GM23338 (cell line): Measurements from ENCODE around the gene RASA3. TPM values are rescaled to one million over a fixed set of nuclear protein-coding genes. Genes with fewer than 3 reads are reported as not detected.
A peak's percentile ranks its signal among the peaks of the same experiment; 100 is the strongest.

ENCODE experiments used
- ATAC-seq: fragments of 200-7000 bp; cut with Tn5 transposase; 3 replicates; pipeline ENCODE4 v1.9.1; 2020
- DNase-seq: peaks from one replicate; pipeline ENCODE4 v3.0.0-alpha.2; 2015; ENCODE audit warnings: low spot score
- H2AFZ ChIP-seq: fragments of 200-600 bp; sonication (generic); 2 replicates; pipeline ENCODE4 v1.8.0; 2016; ENCODE audit warnings: antibody characterized with exemption, mild to moderate bottlenecking, moderate library complexity
- H3F3A ChIP-seq: fragments of 200-600 bp; sonication (generic); replicated peaks from 2 replicates; pipeline ENCODE4 v1.8.0; 2017; ENCODE audit warnings: antibody characterized with exemption, mixed run types, low read depth
- H3K27ac ChIP-seq: fragments of 200-600 bp; sonication (generic); 2 replicates; pipeline ENCODE4 v1.6.1; 2016; ENCODE audit warnings: low read depth
- H3K27me3 ChIP-seq: fragments of 200-600 bp; sonication (generic); 2 replicates; pipeline ENCODE4 v1.8.0; 2016; ENCODE audit warnings: mild to moderate bottlenecking, mixed run types, moderate library complexity; ENCODE audit not compliant: insufficient read depth
- H3K36me3 ChIP-seq: fragments of 200-600 bp; sonication (generic); 2 replicates; pipeline ENCODE4 v1.8.0; 2016; ENCODE audit warnings: mild to moderate bottlenecking; ENCODE audit not compliant: insufficient read depth
- H3K4me1 ChIP-seq: fragments of 200-600 bp; sonication (generic); 2 replicates; pipeline ENCODE4 v1.8.0; 2016; ENCODE audit warnings: mild to moderate bottlenecking, moderate library complexity; ENCODE audit not compliant: insufficient read depth
- H3K4me2 ChIP-seq: fragments of 200-600 bp; sonication (generic); 2 replicates; pipeline ENCODE4 v1.7.1; 2017; ENCODE audit warnings: mixed run types
- H3K4me3 ChIP-seq: fragments of 200-600 bp; sonication (generic); 2 replicates; pipeline ENCODE4 v1.6.1; 2016; ENCODE audit warnings: mixed run types
- H3K79me2 ChIP-seq: fragments of 200-600 bp; sonication (generic); replicated peaks from 2 replicates; pipeline ENCODE4 v1.8.0; 2017; ENCODE audit warnings: mild to moderate bottlenecking; ENCODE audit not compliant: insufficient read depth
- H3K9me2 ChIP-seq: fragments of 200-600 bp; sonication (generic); 2 replicates; pipeline ENCODE4 v1.8.0; 2017; ENCODE audit not compliant: insufficient read depth
- H4K20me1 ChIP-seq: fragments of 200-600 bp; sonication (generic); replicated peaks from 2 replicates; pipeline ENCODE4 v1.8.0; 2017; ENCODE audit warnings: mild to moderate bottlenecking; ENCODE audit not compliant: insufficient read depth
- H3K27ac Mint-ChIP-seq: 2 replicates; pipeline ENCODE4 v1.8.0; 2020; ENCODE audit warnings: inconsistent platforms, mild to moderate bottlenecking, moderate library complexity, mixed read lengths
- H3K27me3 Mint-ChIP-seq: 3 replicates; pipeline ENCODE4 v1.8.0; 2022; ENCODE audit warnings: low read depth, mild to moderate bottlenecking, moderate library complexity, mixed read lengths, inconsistent platforms; ENCODE audit not compliant: insufficient read depth, poor library complexity
- H3K36me3 Mint-ChIP-seq: 3 replicates; pipeline ENCODE4 v1.8.0; 2021; ENCODE audit warnings: low read depth, mild to moderate bottlenecking, inconsistent platforms, moderate library complexity, mixed read lengths
- H3K4me1 Mint-ChIP-seq: 3 replicates; pipeline ENCODE4 v1.8.0; 2020; ENCODE audit warnings: mild to moderate bottlenecking, inconsistent platforms, mixed read lengths
- H3K4me3 Mint-ChIP-seq: 3 replicates; pipeline ENCODE4 v1.8.0; 2021; ENCODE audit warnings: moderate library complexity, mild to moderate bottlenecking, inconsistent platforms, mixed read lengths
- H3K9me3 Mint-ChIP-seq: 3 replicates; pipeline ENCODE4 v1.8.0; 2020; ENCODE audit warnings: moderate library complexity, mild to moderate bottlenecking, inconsistent platforms, mixed read lengths
- CREB1 ChIP-seq: fragments of 250-450 bp; sonication (Bioruptor Pico); IDR thresholded peaks from 2 replicates; pipeline ENCODE4 v1.5.0; 2020; ENCODE audit warnings: low read depth, mild to moderate bottlenecking, moderate library complexity
- CTCF ChIP-seq, 2 experiments: fragments of 200-600 bp in 1 of 2; sonication (generic) in 1 of 2; conservative IDR thresholded peaks; 2 replicates each; pipeline versions ENCODE4 v1.5.1 to v1.6.1; 2016 to 2017; ENCODE audit warnings: antibody characterized with exemption in 2 of 2, low read depth in 2 of 2, mild to moderate bottlenecking in 2 of 2, moderate library complexity in 1 of 2
- ETS1 ChIP-seq: IDR thresholded peaks from 2 replicates; pipeline ENCODE4 v1.6.1; 2016; ENCODE audit warnings: antibody characterized with exemption
- EZH2 ChIP-seq: fragments of 200-600 bp; sonication (generic); IDR thresholded peaks from one replicate; pipeline ENCODE4 v1.8.0; 2017; ENCODE audit warnings: antibody characterized with exemption, mild to moderate bottlenecking, low read depth; ENCODE audit not compliant: unreplicated experiment
- EZH2phosphoT487 ChIP-seq: fragments of 200-600 bp; sonication (generic); IDR thresholded peaks from one replicate; pipeline ENCODE4 v1.8.1; 2018; ENCODE audit warnings: antibody characterized with exemption; ENCODE audit not compliant: unreplicated experiment
- JUNB ChIP-seq: IDR thresholded peaks from one replicate; pipeline ENCODE4 v1.6.1; 2016; ENCODE audit warnings: antibody characterized with exemption; ENCODE audit not compliant: unreplicated experiment
- NANOG ChIP-seq: IDR thresholded peaks from 2 replicates; pipeline ENCODE4 v1.6.1; 2016; ENCODE audit warnings: antibody characterized with exemption, borderline replicate concordance
- POLR2AphosphoS5 ChIP-seq: IDR thresholded peaks from 2 replicates; pipeline ENCODE4 v1.6.1; 2016; ENCODE audit warnings: antibody characterized with exemption, low read depth
- REST ChIP-seq: IDR thresholded peaks from one replicate; pipeline ENCODE4 v1.6.1; 2018; ENCODE audit warnings: antibody characterized with exemption; ENCODE audit not compliant: unreplicated experiment
- STAT1 ChIP-seq: IDR thresholded peaks from one replicate; pipeline ENCODE4 v1.6.1; 2016; ENCODE audit warnings: antibody characterized with exemption; ENCODE audit not compliant: unreplicated experiment
- ZNF114 ChIP-seq: fragments of 250-450 bp; sonication (Bioruptor Pico); IDR thresholded peaks from 2 replicates; pipeline ENCODE4 v1.5.0; 2020; ENCODE audit warnings: mild to moderate bottlenecking, moderate library complexity
- ZNF331 ChIP-seq: fragments of 250-450 bp; sonication (Bioruptor Pico); IDR thresholded peaks from 2 replicates; pipeline ENCODE4 v1.5.0; 2020; ENCODE audit warnings: low read depth, mild to moderate bottlenecking, moderate library complexity
- ZNF462 ChIP-seq: fragments of 250-450 bp; sonication (Bioruptor Pico); IDR thresholded peaks from 2 replicates; pipeline ENCODE4 v1.5.0; 2020; ENCODE audit warnings: mild to moderate bottlenecking, moderate library complexity
- polyA plus RNA-seq: library from polyadenylated mRNA; unstranded; fragments of >200 nt; fragmentation: Nextera tagmentation; extraction: Ambion mirVana; gene quantifications from 2 replicates; pipeline ENCODE4 v1.2.1, GENCODE V29; 2016
- total RNA-seq: library from RNA; depleted of rRNA; stranded (reverse); fragments of >200 nt; shearing (Covaris generic); gene quantifications from 2 replicates; pipeline ENCODE4 v1.2.3, GENCODE V29; 2014

RASA3 gene
- total and polyA plus RNA-seq, 2 experiments from 2014 or later, result 11.2 to 20.7 TPM

GRCh38 chr13:114063545-114064449 is 68.6 kb downstream of the RASA3 start:
- H3K36me3 Mint-ChIP-seq, result no peaks in the 10 kb centered on the region
- Histone ChIP-seq H2AFZ (no peak overlapping the region), H3K36me3 (no peaks in the 10 kb centered on the region), H3K27me3 (no peaks in the 10 kb centered on the region), H3K4me3 (no peak overlapping the region), H3K4me1 (peaks cover 9% of the 10 kb centered on the region; the same call in 1 of the 2 replicates), H3K79me2 (peaks cover 13% of the 10 kb centered on the region), H3F3A (peaks cover 6% of the 10 kb centered on the region), H3K9me2 (no peaks in the 10 kb centered on the region), H3K27ac (0 out of 2 replicates have a peak overlapping the region, but pooled peaks have one; percentile 84), H4K20me1 (no peaks in the 10 kb centered on the region; the same call in 1 of the 2 replicates), H3K4me2 (peak overlapping the region; percentile 65)
- H3K27ac Mint-ChIP-seq, result no peak overlapping the region
- no peaks in the 10 kb centered on the region; the same call in 1 of the 3 replicates for H3K9me3 Mint-ChIP-seq
- ATAC-seq (no peak), DNase-seq (no peak)
- H3K4me3 Mint-ChIP-seq, result 0 out of 3 replicates have a peak overlapping the region, but pooled peaks have one; percentile 60
- H3K4me1 Mint-ChIP-seq, result peaks cover 26% of the 10 kb centered on the region
- TF ChIP-seq CTCF (conservative IDR thresholded peaks at IDR 0.05; ENCODE audit: low read depth in 2 of 2), result no peak
- TF ChIP-seq REST, result no peak
- no peak for TF ChIP-seq STAT1
- no peak for TF ChIP-seq ETS1
- TF ChIP-seq ZNF462, result no peak
- TF ChIP-seq CREB1 (CRISPR knock-in tag), result no peak
- TF ChIP-seq EZH2phosphoT487, result no peak
- TF ChIP-seq EZH2, result no peak
- TF ChIP-seq POLR2AphosphoS5, result no peak
- TF ChIP-seq ZNF114 (CRISPR knock-in tag), result no peak
- TF ChIP-seq NANOG, result no peak
- TF ChIP-seq JUNB, result no peak
- TF ChIP-seq ZNF331 (CRISPR knock-in tag), result no peak
- peaks cover 10% of the 10 kb centered on the region for H3K27me3 Mint-ChIP-seq
